Common myeloid progenitor, CD34-positive (primary cell): Measurements from ENCODE around the gene CHKA.

ENCODE experiments used
- CTCF ChIA-PET: fragments of 350-600 bp; sonication (Branson Sonifier 250); formaldehyde crosslinking; loops from one replicate; lab custom pipeline; 2021; ENCODE audit warnings: antibody characterized with exemption; lab: Charles Lee
- POLR2A ChIA-PET: fragments of 350-600 bp; sonication (Branson Sonifier 250); formaldehyde crosslinking; loops from one replicate; lab custom pipeline; 2021; ENCODE audit warnings: antibody characterized with exemption; lab: Charles Lee
- DNase-seq, 3 donors: peaks; one replicate each; pipeline versions ENCODE4 v3.0.0 to v3.0.0-alpha.2; 2013
- H3K27ac ChIP-seq, 2 experiments: 1 replicate in 1 of 2; 2 replicates in 1 of 2; pipeline ENCODE4 v1.7.0; 2013; ENCODE audit warnings: inconsistent platforms in 2 of 2, low read length in 2 of 2, mild to moderate bottlenecking in 2 of 2, low read depth in 1 of 2, moderate library complexity in 1 of 2; ENCODE audit not compliant: severe bottlenecking in 2 of 2, insufficient read depth in 1 of 2, poor library complexity in 1 of 2
- H3K27me3 ChIP-seq, 5 experiments: replicated peaks in 2 of 5; 1 replicate in 3 of 5; 2 replicates in 2 of 5; pipeline versions ENCODE4 v1.6.1 to v1.7.0; 2013; ENCODE audit warnings: low read length in 4 of 5, mild to moderate bottlenecking in 2 of 5, moderate library complexity in 2 of 5, inconsistent platforms in 1 of 5; ENCODE audit not compliant: insufficient read depth in 5 of 5, control insufficient read depth in 4 of 5
- H3K36me3 ChIP-seq, 4 experiments: 1 replicate in 2 of 4; 2 replicates in 2 of 4; pipeline versions ENCODE4 v1.6.1 to v1.7.0; 2013; ENCODE audit warnings: low read length in 3 of 4, control low read depth in 1 of 4, mild to moderate bottlenecking in 1 of 4; ENCODE audit not compliant: control insufficient read depth in 4 of 4, insufficient read depth in 4 of 4
- H3K4me1 ChIP-seq, 4 experiments: 1 replicate in 3 of 4; 2 replicates in 1 of 4; pipeline versions ENCODE4 v1.6.1 to v1.7.1; 2013; ENCODE audit warnings: low read length in 3 of 4, mild to moderate bottlenecking in 3 of 4, control low read depth in 1 of 4, inconsistent platforms in 1 of 4, moderate library complexity in 1 of 4; ENCODE audit not compliant: control insufficient read depth in 4 of 4, insufficient read depth in 4 of 4; ENCODE audit errors: control extremely low read depth in 1 of 4
- H3K4me3 ChIP-seq, 7 experiments: 1 replicate in 4 of 7; 2 replicates in 3 of 7; pipeline versions ENCODE4 v1.5.1 to v1.7.0; 2013; ENCODE audit warnings: mild to moderate bottlenecking in 7 of 7, low read length in 6 of 7, moderate library complexity in 6 of 7, inconsistent platforms in 2 of 7, low read depth in 2 of 7, control low read depth in 1 of 7; ENCODE audit not compliant: insufficient read depth in 4 of 7, control insufficient read depth in 1 of 7; ENCODE audit errors: extremely low read depth in 1 of 7
- H3K9me3 ChIP-seq, 5 experiments: 1 replicate in 4 of 5; 2 replicates in 1 of 5; pipeline versions ENCODE4 v1.6.1 to v1.7.1; 2013; ENCODE audit warnings: low read length in 4 of 5, mild to moderate bottlenecking in 2 of 5, inconsistent platforms in 1 of 5, low read depth in 1 of 5, moderate library complexity in 1 of 5; ENCODE audit not compliant: control insufficient read depth in 4 of 5, insufficient read depth in 2 of 5; ENCODE audit errors: control extremely low read depth in 1 of 5
- WGBS: methylation state at CpG from one replicate; pipeline ENCODE4 v1.1.5; 2013; ENCODE audit not compliant: insufficient coverage; 5-methylcytosine and 5-hydroxymethylcytosine counted together

Gene CHKA

DNA sequence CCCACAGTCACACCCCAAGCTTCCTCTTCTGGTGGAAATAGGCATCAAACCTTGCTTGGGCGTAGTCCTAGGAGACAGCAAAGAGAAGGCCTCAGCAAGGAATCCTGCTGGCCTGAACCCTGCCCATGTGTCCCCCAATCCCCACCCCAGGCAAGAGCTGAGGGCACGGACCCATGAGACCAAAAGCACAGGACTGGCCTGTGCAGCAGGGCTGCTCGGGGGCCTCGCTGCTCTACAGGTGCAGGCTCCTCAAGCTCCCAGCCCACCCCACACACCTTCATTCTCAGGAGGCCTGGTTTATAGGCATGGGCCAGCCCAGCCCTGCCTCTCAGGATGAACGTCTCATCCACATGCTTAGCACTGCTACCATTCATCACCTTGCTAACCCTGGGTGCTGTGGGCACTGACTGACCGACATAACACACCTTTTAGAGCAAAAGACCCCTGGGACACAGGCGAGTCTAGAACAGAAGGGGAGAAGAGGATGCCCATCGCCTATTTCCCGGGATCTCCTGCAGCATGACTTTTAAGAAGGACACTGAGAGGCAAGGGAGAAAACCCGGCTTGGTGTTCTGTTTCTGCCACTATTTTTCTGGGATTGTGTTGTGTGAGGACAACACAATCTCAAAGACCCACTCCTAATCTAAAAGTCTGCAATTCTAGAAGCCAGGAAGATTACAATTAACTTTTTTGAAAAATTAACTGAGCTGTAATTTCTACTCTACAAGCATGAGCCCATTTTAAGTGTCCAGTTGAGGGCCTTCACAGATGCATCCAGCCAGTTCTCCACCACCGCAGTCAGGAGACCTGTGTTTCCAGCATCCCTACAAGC lies 67.0 kb downstream of the CHKA start:
- WGBS = 98% methylated on average over 4 of the region's 11 CpGs
- no peak overlapping the region for H3K27ac ChIP-seq
- no peaks in the 10 kb centered on the region for H3K27me3 ChIP-seq
- ChIA-PET POLR2A (no interaction called here), CTCF (interaction anchor here (1.1 to 1.6 kb wide), 2 partner anchors 11 to 46 kb away, joined by 3 read pairs; no protein-coding TSS in a partner anchor)
- H3K4me3 ChIP-seq = no peak overlapping the region
- no peaks in the 10 kb centered on the region for H3K9me3 ChIP-seq
- no peak for DNase-seq
- H3K36me3 ChIP-seq = peaks cover 2 to 62% (median 36%) of the 10 kb centered on the region in 4 experiments
- H3K4me1 ChIP-seq = no peaks in the 10 kb centered on the region

DNA sequence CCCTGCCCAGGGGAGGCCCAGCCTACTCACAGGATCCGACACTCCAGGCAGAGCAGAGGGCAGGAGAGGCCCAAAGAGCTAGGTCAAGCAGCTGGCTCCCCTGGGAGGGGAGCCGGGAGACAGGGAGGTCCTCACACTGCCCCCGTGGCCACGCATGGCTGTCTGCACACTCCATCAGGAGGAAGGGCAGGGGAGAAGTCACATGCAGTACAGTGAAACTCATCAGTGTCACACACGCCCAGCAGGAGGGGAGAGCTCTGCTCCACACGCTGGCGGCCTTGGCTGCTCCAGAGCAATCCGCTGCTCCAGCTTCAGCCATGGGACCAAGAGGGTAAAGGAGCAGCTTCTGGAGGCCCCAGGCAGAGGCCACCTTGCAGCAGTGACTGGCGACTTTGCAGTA lies 68.1 kb downstream of the CHKA start:
- Histone ChIP-seq H3K36me3 (peaks cover 0 to 65% (median 39%) of the 10 kb centered on the region in 4 experiments), H3K4me3 (no peak overlapping the region), H3K27me3 (no peaks in the 10 kb centered on the region), H3K9me3 (no peaks in the 10 kb centered on the region), H3K4me1 (no peaks in the 10 kb centered on the region), H3K27ac (no peak overlapping the region)
- POLR2A ChIA-PET = no interaction called here
- no peak for DNase-seq
- CTCF ChIA-PET = interaction anchor here (1.2 to 1.6 kb wide), 2 partner anchors 8 to 12 kb away, joined by 3 to 5 read pairs; no protein-coding TSS in a partner anchor
- 98% methylated on average over 9 of the region's 9 CpGs for WGBS

DNA sequence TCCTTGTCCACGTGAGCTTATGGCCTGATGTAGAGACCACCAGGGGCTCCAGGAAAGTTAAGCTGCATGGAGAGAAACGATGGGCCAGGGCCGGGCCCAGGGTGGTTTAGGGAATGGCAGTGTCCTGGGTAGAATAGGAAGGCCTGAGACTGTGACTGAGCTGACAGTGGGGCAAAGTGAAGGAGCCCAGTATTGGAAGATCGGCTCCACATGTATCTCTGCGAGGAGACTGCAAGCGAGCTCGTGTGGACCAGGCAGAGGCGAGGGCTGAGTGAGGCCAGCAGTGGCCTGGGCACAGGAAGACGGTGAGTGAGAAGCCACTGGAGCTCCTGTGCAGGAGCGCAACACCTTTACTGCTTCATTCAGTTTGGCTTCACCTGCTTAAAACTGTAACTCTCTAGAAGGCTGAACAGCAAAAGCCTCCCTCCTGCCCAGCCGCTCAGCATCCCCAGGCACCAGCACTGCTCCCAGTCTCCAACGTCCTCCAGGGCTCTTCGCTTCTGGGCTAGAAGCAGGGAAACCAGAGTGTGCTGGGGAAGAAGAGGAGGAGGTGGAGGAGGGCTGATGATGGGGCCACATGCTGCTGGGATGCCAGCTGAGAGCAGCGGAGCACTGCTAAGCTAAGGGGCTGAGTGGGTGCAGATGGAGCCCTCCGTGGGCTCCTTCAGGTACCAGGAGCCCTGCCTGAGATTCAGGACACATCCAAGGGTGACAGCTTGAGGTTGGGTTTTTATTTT lies 68.9 kb downstream of the CHKA start:
- no peak for DNase-seq
- H3K36me3 ChIP-seq = peaks cover 0 to 67% (median 39%) of the 10 kb centered on the region in 4 experiments
- no peaks in the 10 kb centered on the region for H3K27me3 ChIP-seq
- ChIA-PET CTCF (interaction anchor here (1.1 to 1.6 kb wide), 3 partner anchors 9 to 13 kb away, joined by 3 to 5 read pairs (median 3); no protein-coding TSS in a partner anchor), POLR2A (interaction anchor here (0.8 kb wide), 1 partner anchor 15 kb away, joined by 4 read pairs; no protein-coding TSS in a partner anchor)
- H3K4me3 ChIP-seq = no peak overlapping the region
- WGBS = 97% methylated on average over 8 of the region's 15 CpGs
- H3K4me1 ChIP-seq = no peaks in the 10 kb centered on the region
- no peak overlapping the region for H3K27ac ChIP-seq
- no peaks in the 10 kb centered on the region for H3K9me3 ChIP-seq

DNA sequence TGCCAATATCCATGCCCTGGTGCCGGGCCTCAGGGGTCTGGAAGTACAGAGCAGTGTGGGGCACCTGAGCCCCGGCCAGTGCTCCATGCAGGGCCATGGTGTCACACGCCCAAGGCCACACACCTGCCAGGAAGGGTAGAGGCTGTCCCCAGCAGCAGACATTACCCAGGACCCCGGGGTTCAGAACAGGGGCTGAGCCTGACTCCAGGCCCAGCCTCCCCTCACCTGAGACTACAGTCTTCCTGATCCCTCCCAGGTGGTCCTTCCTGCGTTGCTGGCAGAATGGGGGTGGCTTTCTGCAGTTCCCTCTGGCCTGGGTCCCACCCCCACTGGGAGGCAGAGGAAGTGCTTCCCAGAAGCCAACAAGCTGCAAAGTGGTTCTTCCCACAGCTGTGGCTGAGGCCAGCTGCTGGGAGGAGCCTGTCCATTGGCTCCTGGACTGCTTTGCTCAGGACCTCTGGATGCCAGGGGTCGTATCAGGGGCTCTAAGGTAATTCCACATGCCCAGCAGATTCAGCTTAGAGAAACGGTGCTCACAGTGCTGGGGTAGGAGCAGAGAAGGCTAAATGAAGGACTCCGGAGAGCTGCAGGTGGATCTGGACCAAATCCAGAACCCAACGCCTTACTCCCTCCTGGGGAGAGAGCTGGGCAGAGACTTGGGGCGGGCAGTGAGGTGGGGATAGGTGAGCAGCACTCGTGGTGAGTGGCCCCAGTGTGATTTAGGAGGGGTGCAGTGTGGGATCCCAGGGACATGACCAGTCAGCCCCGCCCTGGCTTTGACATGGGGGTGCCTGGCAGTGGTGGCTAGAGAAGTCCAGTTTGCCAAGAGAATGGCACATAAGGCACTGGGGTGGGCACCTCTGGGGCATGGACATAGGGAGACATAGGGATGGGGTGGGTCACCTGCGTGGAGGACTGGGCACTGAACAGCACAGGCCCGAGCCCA lies 69.7 kb downstream of the CHKA start:
- no peak overlapping the region for H3K27ac ChIP-seq
- POLR2A ChIA-PET = interaction anchor here (0.8 kb wide), 1 partner anchor 14 kb away, joined by 4 read pairs; no protein-coding TSS in a partner anchor
- WGBS = 95% methylated on average over 13 of the region's 14 CpGs

DNA sequence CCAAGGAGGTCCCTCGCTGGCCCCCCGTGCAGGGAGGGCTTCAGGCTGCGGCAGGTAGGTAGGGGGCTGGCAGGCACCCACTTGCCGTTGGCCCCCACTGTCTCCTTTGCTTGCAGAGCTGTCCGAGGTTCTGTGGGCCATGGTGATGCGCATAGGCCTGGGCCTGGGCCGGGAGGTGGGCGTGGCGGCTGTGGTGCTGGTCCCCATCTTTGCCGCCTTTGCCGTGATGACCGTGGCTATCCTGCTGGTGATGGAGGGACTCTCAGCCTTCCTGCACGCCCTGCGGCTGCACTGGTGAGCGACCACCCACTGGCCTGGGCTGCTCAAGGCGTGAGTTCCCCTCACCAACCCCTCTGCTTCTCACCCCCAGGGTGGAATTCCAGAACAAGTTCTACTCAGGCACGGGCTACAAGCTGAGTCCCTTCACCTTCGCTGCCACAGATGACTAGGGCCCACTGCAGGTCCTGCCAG lies 70.8 kb downstream of the CHKA start:
- H3K27me3 ChIP-seq = no peaks in the 10 kb centered on the region
- H3K36me3 ChIP-seq = peaks cover 0 to 82% (median 44%) of the 10 kb centered on the region in 4 experiments
- CTCF ChIA-PET = no interaction called here
- DNase-seq = no peak
- no peaks in the 10 kb centered on the region for H3K9me3 ChIP-seq
- over 99% methylated on average over 17 of the region's 18 CpGs for WGBS
- no peaks in the 10 kb centered on the region for H3K4me1 ChIP-seq
- no peak overlapping the region for H3K27ac ChIP-seq
- H3K4me3 ChIP-seq = no peak overlapping the region
- POLR2A ChIA-PET = no interaction called here

More for the DNA sequence above, 69.7 kb downstream of the CHKA start:
- no peak for DNase-seq
- H3K4me1 ChIP-seq = no peaks in the 10 kb centered on the region
- H3K9me3 ChIP-seq = no peaks in the 10 kb centered on the region
- H3K27me3 ChIP-seq = no peaks in the 10 kb centered on the region
- peaks cover 0 to 73% (median 40%) of the 10 kb centered on the region in 4 experiments for H3K36me3 ChIP-seq
- no peak overlapping the region for H3K4me3 ChIP-seq
- CTCF ChIA-PET = interaction anchor here (1.1 to 1.6 kb wide), 2 partner anchors 11 to 14 kb away, joined by 3 to 5 read pairs; no protein-coding TSS in a partner anchor

DNA sequence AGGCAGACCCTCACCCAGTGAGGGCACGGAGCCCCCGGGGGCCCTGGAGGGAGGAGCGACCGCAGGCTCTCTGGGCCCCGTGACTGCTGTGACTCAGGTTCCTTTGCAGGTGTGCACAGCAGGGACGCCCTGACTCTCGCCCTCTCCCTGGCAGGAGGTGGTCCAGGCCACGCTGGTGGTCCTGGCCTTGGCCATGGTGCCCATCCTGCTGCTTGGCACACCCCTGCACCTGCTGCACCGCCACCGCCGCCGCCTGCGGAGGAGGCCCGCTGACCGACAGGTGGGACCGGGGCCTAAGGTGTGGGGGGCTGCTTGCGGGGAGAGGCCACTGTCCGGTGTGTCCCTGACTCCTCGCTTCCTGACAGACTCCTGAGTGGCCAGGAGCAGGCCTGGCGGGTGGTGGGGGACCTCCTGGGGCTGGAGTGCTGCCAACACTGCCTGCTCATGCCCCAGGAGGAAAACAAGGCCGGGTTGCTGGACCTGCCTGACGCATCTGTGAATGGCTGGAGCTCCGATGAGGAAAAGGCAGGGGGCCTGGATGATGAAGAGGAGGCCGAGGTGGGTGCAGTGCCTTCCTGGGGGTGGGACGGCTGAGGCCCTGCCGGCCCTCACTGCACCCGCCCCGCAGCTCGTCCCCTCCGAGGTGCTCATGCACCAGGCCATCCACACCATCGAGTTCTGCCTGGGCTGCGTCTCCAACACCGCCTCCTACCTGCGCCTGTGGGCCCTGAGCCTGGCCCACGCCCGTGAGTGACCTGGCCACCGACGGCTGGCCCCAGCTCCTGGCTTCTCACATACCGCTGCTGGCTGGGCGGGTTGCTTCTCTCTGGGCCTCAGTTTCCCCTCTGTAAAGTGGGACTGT lies 71.4 kb downstream of the CHKA start:
- ChIA-PET POLR2A (no interaction called here), CTCF (no interaction called here)
- Histone ChIP-seq H3K4me1 (no peaks in the 10 kb centered on the region), H3K27me3 (no peaks in the 10 kb centered on the region), H3K27ac (no peak overlapping the region), H3K9me3 (no peaks in the 10 kb centered on the region), H3K36me3 (peaks cover 0 to 89% (median 48%) of the 10 kb centered on the region in 4 experiments), H3K4me3 (no peak overlapping the region)
- WGBS = 97% methylated on average over 40 of the region's 40 CpGs
- DNase-seq = no peak
